Uterus (tissue), 4 donors: ENCODE measurements around the gene ETS1. TPM values are rescaled to one million over a fixed set of nuclear protein-coding genes. Genes with fewer than 3 reads are reported as not detected.

ENCODE experiments used
- DNase-seq, 2 donors: peaks; one replicate each; pipeline ENCODE4 v3.0.0-alpha.2; 2019 to 2020
- H3K27ac ChIP-seq, 2 donors: fragments of 200-600 bp; sonication (generic); 1 replicate in 1 of 2; 2 replicates in 1 of 2; pipeline ENCODE4 v1.5.1; 2016 to 2018
- H3K27me3 ChIP-seq, 2 donors: fragments of 200-600 bp; sonication (generic); one replicate each; pipeline ENCODE4 v1.5.1; 2018 to 2019; ENCODE audit warnings: control low read depth in 1 of 2
- H3K36me3 ChIP-seq, 2 donors: fragments of 200-600 bp; sonication (generic); one replicate each; pipeline ENCODE4 v1.5.1; 2019; ENCODE audit warnings: control low read depth in 1 of 2
- H3K4me1 ChIP-seq, 2 donors: fragments of 200-600 bp; sonication (generic); one replicate each; pipeline ENCODE4 v1.5.1; 2018 to 2019; ENCODE audit warnings: control low read depth in 1 of 2
- H3K4me3 ChIP-seq, 2 donors: fragments of 200-600 bp; sonication (generic); 1 replicate in 1 of 2; 2 replicates in 1 of 2; pipeline ENCODE4 v1.5.1; 2018 to 2019; ENCODE audit warnings: mild to moderate bottlenecking in 1 of 2
- H3K9me3 ChIP-seq, 2 donors: fragments of 200-600 bp; sonication (generic); one replicate each; pipeline ENCODE4 v1.5.1; 2019; ENCODE audit warnings: control low read depth in 1 of 2
- POLR2A ChIP-seq, 2 donors: fragments of 450-650 bp; IDR thresholded peaks; one replicate each; pipeline ENCODE4 v1.6.1; 2016; ENCODE audit warnings: antibody characterized with exemption in 2 of 2, mild to moderate bottlenecking in 1 of 2, moderate library complexity in 1 of 2
- intact Hi-C: fragments of 100-400 bp; cut with DNase I; formaldehyde crosslinking; loops from one replicate; pipeline ENCODE4 v1.15.1; 2023; ENCODE audit warnings: low total_unique reads
- total RNA-seq, 4 donors: library from RNA; depleted of rRNA in 3 of 4; stranded (reverse); fragments of >200 nt in 3 of 4; gene quantifications; one replicate each; pipeline versions ENCODE4 v1.1.0 to v1.2.4, GENCODE V29; 2014 to 2023
- TF ChIP-seq, protein P1 (sequence below), 4 experiments: fragments of 200-600 bp in 2 of 4; fragments of 450-650 bp in 2 of 4; sonication (generic) in 2 of 4; IDR thresholded peaks; one replicate each; pipeline ENCODE4 v1.5.1; 2016 to 2019; ENCODE audit warnings: antibody characterized with exemption in 4 of 4, mild to moderate bottlenecking in 2 of 4, moderate library complexity in 1 of 4
- donor health status: DM: yes; HTN: yes; CAD: no.

The ETS1 gene
- total RNA-seq, 4 donors from 2014 or later: 24.1 to 80.9 (median 58.3) TPM

DNA sequence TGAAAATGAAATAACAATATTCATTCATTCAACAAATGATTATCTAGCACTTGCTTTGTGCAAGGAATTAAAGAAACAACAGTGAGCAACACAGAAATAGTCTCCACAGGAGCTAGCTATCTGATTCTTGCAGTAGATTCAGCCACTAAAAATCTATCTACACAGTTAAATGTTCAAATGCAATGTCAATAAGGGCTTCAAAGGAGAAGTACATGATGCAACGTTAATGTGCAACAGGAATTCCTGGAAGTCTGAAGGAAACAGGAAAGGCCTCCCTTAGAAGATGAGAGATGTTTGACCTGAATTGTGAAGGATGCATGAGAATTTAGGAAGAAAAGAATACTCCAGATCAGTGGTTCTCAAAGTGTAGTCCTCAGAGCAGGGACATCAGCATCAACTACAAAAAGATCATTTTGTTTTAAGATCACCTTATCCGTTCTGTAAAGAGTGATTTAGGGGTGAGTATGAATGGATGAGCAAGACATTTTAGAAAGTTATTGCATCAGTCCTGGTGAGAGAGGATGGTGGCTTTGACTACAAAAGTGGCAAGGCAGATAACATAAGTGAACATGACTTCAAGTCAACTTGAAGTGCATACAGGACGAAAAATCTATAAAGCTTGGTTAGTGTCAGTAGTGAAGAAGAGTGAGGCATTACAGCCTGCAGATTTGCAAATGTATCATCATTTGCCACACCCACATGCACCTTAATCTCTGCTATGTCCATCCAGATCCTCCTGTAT lies 96.0 kb downstream of the ETS1 start:
- H3K4me1 ChIP-seq: peaks cover 0 to 3% of the 10 kb centered on the region in 2 donors
- H3K27ac ChIP-seq: peak overlapping the region in 1 of 2 donors; percentile 67
- H3K36me3 ChIP-seq: no peaks in the 10 kb centered on the region
- H3K4me3 ChIP-seq: no peak overlapping the region
- no peaks in the 10 kb centered on the region for H3K27me3 ChIP-seq
- no peaks in the 10 kb centered on the region for H3K9me3 ChIP-seq
- DNase-seq: no peak
- intact Hi-C loops: no loop called here
- TF ChIP-seq, protein P1, sequence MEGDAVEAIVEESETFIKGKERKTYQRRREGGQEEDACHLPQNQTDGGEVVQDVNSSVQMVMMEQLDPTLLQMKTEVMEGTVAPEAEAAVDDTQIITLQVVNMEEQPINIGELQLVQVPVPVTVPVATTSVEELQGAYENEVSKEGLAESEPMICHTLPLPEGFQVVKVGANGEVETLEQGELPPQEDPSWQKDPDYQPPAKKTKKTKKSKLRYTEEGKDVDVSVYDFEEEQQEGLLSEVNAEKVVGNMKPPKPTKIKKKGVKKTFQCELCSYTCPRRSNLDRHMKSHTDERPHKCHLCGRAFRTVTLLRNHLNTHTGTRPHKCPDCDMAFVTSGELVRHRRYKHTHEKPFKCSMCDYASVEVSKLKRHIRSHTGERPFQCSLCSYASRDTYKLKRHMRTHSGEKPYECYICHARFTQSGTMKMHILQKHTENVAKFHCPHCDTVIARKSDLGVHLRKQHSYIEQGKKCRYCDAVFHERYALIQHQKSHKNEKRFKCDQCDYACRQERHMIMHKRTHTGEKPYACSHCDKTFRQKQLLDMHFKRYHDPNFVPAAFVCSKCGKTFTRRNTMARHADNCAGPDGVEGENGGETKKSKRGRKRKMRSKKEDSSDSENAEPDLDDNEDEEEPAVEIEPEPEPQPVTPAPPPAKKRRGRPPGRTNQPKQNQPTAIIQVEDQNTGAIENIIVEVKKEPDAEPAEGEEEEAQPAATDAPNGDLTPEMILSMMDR (IDR thresholded peaks at IDR 0.05): no peak
- TF ChIP-seq POLR2A (IDR thresholded peaks at IDR 0.05): no peak

DNA sequence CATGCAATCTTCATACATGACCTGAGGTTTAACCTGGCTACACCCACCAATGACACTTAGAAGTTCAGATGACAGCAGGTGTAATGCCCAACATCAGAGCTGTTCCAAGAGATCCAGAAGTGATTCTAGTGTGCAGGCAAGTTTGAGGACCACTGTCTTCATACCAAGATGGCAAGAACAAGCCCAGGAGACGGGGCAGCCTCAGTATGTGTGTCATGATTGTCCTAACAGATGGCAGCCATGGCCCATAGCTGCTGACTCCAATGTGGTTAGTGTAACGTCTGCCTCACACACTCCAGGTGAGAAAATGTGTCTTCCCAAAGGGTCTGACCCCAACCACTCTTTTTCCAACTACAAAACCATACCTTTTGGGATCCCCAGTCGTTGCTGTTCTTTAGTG lies 97.3 kb downstream of the ETS1 start:
- no peaks in the 10 kb centered on the region for H3K4me1 ChIP-seq
- no peaks in the 10 kb centered on the region for H3K27me3 ChIP-seq
- no peak overlapping the region for H3K4me3 ChIP-seq
- H3K36me3 ChIP-seq: no peaks in the 10 kb centered on the region
- H3K9me3 ChIP-seq: no peaks in the 10 kb centered on the region
- TF ChIP-seq, protein P1 (IDR thresholded peaks at IDR 0.05): no peak
- no peak for TF ChIP-seq POLR2A (IDR thresholded peaks at IDR 0.05)
- DNase-seq: no peak
- intact Hi-C loops: no loop called here
- no peak overlapping the region for H3K27ac ChIP-seq

DNA sequence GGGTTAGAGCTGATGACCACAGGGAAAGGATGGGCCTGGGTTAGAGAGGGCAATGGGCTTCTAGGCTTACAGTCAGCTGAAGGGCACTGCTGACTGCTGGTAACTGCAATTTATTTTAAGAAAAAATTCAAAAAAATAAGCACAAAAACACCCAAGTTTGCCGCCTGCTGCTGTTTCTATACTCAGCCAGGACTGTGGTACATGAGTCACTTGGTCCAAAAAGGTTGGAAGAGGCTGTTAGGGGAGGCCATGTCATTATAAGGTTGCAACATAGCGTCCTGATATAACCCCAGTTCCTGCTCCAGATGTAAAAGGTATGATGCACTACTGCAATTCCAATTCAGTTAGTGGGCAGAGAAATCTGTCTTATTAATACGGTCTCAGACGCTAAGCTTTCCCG lies 98.9 kb downstream of the ETS1 start:
- no peaks in the 10 kb centered on the region for H3K4me1 ChIP-seq
- no peak for DNase-seq
- H3K9me3 ChIP-seq: no peaks in the 10 kb centered on the region
- intact Hi-C loops: no loop called here
- no peaks in the 10 kb centered on the region for H3K36me3 ChIP-seq
- no peaks in the 10 kb centered on the region for H3K27me3 ChIP-seq
- H3K27ac ChIP-seq: peak overlapping the region in 1 of 2 donors; percentile 27
- no peak for TF ChIP-seq POLR2A (IDR thresholded peaks at IDR 0.05)
- TF ChIP-seq, protein P1 (IDR thresholded peaks at IDR 0.05): no peak
- H3K4me3 ChIP-seq: no peak overlapping the region

DNA sequence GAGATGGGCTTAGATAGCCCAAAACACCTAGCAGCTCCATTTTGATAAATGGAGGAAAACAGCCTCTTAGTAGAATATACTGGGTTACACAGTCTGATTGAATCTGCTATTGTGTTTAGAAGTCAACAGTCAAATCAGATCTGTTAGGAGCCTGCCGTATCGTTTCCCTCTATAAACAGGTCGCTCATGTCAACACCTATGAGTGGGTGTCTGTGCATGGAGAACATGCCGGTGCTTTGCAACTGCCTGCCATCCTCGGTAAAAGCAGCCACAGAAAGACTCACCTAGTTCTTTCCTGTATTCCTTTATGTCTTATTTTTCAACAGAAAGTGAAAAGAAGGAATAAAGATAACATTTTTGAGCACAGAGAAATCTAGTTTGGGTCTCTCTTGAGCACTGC lies 99.4 kb downstream of the ETS1 start:
- Histone ChIP-seq H3K9me3 (no peaks in the 10 kb centered on the region), H3K27ac (peak overlapping the region in 1 of 2 donors; percentile 27), H3K36me3 (no peaks in the 10 kb centered on the region), H3K4me3 (no peak overlapping the region), H3K27me3 (no peaks in the 10 kb centered on the region), H3K4me1 (no peaks in the 10 kb centered on the region)
- TF ChIP-seq, protein P1 (IDR thresholded peaks at IDR 0.05): no peak
- TF ChIP-seq POLR2A (IDR thresholded peaks at IDR 0.05): no peak
- intact Hi-C loops: no loop called here
- no peak for DNase-seq

DNA sequence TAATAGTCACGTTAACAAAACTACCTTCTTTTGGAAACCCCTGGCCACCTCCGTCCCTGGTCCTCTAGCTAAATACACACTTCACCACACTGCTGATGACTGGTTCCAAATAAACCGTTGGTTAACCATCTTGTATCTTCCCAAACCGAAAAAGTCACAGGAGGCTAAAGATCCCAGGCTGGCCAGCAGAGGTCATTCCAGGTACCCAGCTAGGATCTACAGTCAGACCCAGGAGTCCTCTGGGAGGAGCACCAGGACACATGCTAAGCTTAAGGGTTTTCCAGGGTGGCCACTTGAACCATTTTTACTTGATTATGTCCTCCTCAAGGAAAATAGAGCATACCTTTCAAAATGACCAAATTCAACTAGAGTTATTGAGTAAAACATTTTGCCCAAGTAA lies 103.2 kb downstream of the ETS1 start:
- H3K27me3 ChIP-seq: no peaks in the 10 kb centered on the region
- no peak for DNase-seq
- H3K4me1 ChIP-seq: no peaks in the 10 kb centered on the region

More for the DNA sequence above, 103.2 kb downstream of the ETS1 start:
- intact Hi-C loops: no loop called here
- Histone ChIP-seq H3K27ac (peak overlapping the region in 1 of 2 donors; percentile 65), H3K4me3 (no peak overlapping the region), H3K9me3 (no peaks in the 10 kb centered on the region), H3K36me3 (no peaks in the 10 kb centered on the region)
- TF ChIP-seq, protein P1 (IDR thresholded peaks at IDR 0.05): no peak
- TF ChIP-seq POLR2A (IDR thresholded peaks at IDR 0.05): no peak
